Smooth muscle cell (in vitro differentiated cells): ENCODE data around the gene PCDH7. TPM values are rescaled to one million over a fixed set of nuclear protein-coding genes. Genes with fewer than 3 reads are reported as not detected.
A peak's percentile ranks its signal among the peaks of the same experiment; 100 is the strongest.

ENCODE experiments used
- DNase-seq: peaks from one replicate; lab custom pipeline; 2025; ENCODE audit not compliant: unreplicated experiment; lab: John Stamatoyannopoulos, UW
- H2AFZ ChIP-seq: fragments of 200-600 bp; sonication (generic); 2 replicates; pipeline ENCODE4 v1.6.0; 2016; ENCODE audit warnings: antibody characterized with exemption, low read depth, mild to moderate bottlenecking
- H3F3A ChIP-seq: fragments of 200-600 bp; sonication (generic); 2 replicates; pipeline ENCODE4 v1.6.0; 2017; ENCODE audit warnings: antibody characterized with exemption, low read depth
- H3K27ac ChIP-seq: fragments of 200-600 bp; sonication (generic); 2 replicates; pipeline ENCODE4 v1.5.1; 2016; ENCODE audit warnings: low read depth, mild to moderate bottlenecking
- H3K27me3 ChIP-seq: fragments of 200-600 bp; sonication (generic); 2 replicates; pipeline ENCODE4 v1.6.1; 2016; ENCODE audit warnings: low read depth, mild to moderate bottlenecking
- H3K36me3 ChIP-seq: fragments of 200-600 bp; sonication (generic); 2 replicates; pipeline ENCODE4 v1.5.1; 2016; ENCODE audit warnings: low read depth
- H3K4me1 ChIP-seq: fragments of 200-600 bp; sonication (generic); 2 replicates; pipeline ENCODE4 v1.5.1; 2016; ENCODE audit warnings: low read depth
- H3K4me2 ChIP-seq: fragments of 200-600 bp; sonication (generic); 2 replicates; pipeline ENCODE4 v1.6.0; 2016; ENCODE audit warnings: mild to moderate bottlenecking
- H3K4me3 ChIP-seq: fragments of 200-600 bp; sonication (generic); 2 replicates; pipeline ENCODE4 v1.5.1; 2016; ENCODE audit warnings: mild to moderate bottlenecking
- H3K79me2 ChIP-seq: fragments of 200-600 bp; sonication (generic); 2 replicates; pipeline ENCODE4 v1.6.0; 2016; ENCODE audit warnings: low read depth, mild to moderate bottlenecking
- H3K9ac ChIP-seq: fragments of 200-600 bp; sonication (generic); 2 replicates; pipeline ENCODE4 v1.6.0; 2016; ENCODE audit warnings: low read depth
- H3K9me3 ChIP-seq: fragments of 200-600 bp; sonication (generic); replicated peaks from 2 replicates; pipeline ENCODE4 v1.5.1; 2016; ENCODE audit warnings: low read depth
- H4K20me1 ChIP-seq: fragments of 200-600 bp; sonication (generic); 2 replicates; pipeline ENCODE4 v1.6.0; 2016; ENCODE audit warnings: low read depth
- WGBS: methylation state at CpG from one replicate; pipeline ENCODE4 v1.1.7; 2016; ENCODE audit warnings: low lambda C conversion rate; 5-methylcytosine and 5-hydroxymethylcytosine counted together
- polyA plus RNA-seq: library from polyadenylated mRNA; unstranded; fragments of >200 nt; fragmentation: Nextera tagmentation; extraction: Ambion mirVana; gene quantifications from 2 replicates; pipeline ENCODE4 v1.2.1, GENCODE V29; 2016
- total RNA-seq: library from RNA; depleted of rRNA; stranded (reverse); fragments of >200 nt; gene quantifications from 2 replicates; pipeline ENCODE4 v1.2.3, GENCODE V29; 2014
- TF ChIP-seq, protein P1 (sequence below): fragments of 200-600 bp; sonication (generic); IDR thresholded peaks from 2 replicates; pipeline ENCODE4 v1.5.1; 2017; ENCODE audit warnings: borderline replicate concordance, mild to moderate bottlenecking, antibody characterized with exemption; ENCODE audit not compliant: insufficient read depth, poor library complexity, severe bottlenecking

The PCDH7 gene
- total and polyA plus RNA-seq, 2 experiments from 2014 or later: 12.3 to 35.7 TPM

DNA sequence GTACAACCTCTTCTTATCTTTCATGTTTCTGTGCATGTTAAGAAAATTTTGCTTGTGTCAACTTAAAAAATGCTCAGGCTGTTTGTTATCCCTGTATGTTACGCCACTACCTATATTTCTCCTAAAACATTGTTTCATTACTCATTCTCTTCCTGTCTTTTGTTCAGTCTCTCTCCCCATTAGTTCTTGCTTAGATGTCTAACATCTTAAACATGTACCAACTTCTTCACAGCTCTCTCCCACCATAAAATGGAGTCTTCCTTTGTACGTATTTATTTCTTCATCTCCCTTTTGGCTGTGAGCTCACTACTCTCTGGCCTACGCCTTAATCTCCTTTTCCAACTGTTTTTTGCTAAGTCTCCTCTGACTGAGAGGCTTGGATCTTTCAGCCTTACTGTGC is 36.4 kb downstream of the PCDH7 start:
- TF ChIP-seq, protein P1, sequence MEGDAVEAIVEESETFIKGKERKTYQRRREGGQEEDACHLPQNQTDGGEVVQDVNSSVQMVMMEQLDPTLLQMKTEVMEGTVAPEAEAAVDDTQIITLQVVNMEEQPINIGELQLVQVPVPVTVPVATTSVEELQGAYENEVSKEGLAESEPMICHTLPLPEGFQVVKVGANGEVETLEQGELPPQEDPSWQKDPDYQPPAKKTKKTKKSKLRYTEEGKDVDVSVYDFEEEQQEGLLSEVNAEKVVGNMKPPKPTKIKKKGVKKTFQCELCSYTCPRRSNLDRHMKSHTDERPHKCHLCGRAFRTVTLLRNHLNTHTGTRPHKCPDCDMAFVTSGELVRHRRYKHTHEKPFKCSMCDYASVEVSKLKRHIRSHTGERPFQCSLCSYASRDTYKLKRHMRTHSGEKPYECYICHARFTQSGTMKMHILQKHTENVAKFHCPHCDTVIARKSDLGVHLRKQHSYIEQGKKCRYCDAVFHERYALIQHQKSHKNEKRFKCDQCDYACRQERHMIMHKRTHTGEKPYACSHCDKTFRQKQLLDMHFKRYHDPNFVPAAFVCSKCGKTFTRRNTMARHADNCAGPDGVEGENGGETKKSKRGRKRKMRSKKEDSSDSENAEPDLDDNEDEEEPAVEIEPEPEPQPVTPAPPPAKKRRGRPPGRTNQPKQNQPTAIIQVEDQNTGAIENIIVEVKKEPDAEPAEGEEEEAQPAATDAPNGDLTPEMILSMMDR: no peak
- peaks cover 2% of the 10 kb centered on the region for H3K79me2 ChIP-seq
- H4K20me1 ChIP-seq: no peaks in the 10 kb centered on the region
- H3K4me2 ChIP-seq: peak overlapping the region; percentile 63
- H3K9me3 ChIP-seq: no peaks in the 10 kb centered on the region
- peak overlapping the region; percentile 83 for H3K27ac ChIP-seq
- no peaks in the 10 kb centered on the region for H3K27me3 ChIP-seq
- H3F3A ChIP-seq: peaks cover 11% of the 10 kb centered on the region
- no peak overlapping the region for H3K4me3 ChIP-seq
- WGBS: 56% methylated on average over 3 of the region's 3 CpGs
- peak overlapping the region; percentile 21 for H2AFZ ChIP-seq
- no peak for DNase-seq
- peaks cover 7% of the 10 kb centered on the region for H3K4me1 ChIP-seq
- peak overlapping the region; percentile 25 for H3K9ac ChIP-seq
- no peaks in the 10 kb centered on the region for H3K36me3 ChIP-seq

DNA sequence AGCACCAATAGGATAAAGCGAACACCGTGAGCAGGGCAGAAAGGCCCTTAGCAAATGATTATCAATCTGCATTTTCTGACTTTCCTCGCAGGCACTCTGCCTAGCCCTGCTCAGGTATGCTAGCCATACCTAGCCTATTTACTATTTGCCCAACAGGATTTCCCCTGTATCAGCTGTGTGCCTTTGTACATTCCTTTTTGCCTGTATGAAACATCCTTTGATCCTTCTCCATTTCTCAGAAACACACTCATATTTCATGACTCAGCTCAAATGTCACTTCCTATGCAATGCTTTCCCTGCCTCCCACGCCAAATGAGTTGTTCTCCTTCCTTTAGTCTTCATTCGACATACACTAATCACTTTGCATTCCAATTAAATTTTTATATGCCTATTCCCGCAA is 37.2 kb downstream of the PCDH7 start:
- no peaks in the 10 kb centered on the region for H4K20me1 ChIP-seq
- H3K27me3 ChIP-seq: no peaks in the 10 kb centered on the region
- no peaks in the 10 kb centered on the region for H3K79me2 ChIP-seq
- peak overlapping the region; percentile 83 for H3K27ac ChIP-seq
- H2AFZ ChIP-seq: no peak overlapping the region
- H3K36me3 ChIP-seq: no peaks in the 10 kb centered on the region
- peak overlapping the region; percentile 25 for H3K9ac ChIP-seq
- H3K4me1 ChIP-seq: peaks cover 7% of the 10 kb centered on the region
- H3K4me3 ChIP-seq: no peak overlapping the region
- peaks cover 11% of the 10 kb centered on the region for H3F3A ChIP-seq
- DNase-seq: no peak
- WGBS: 38% methylated on average over 6 of the region's 6 CpGs
- H3K4me2 ChIP-seq: peak overlapping the region; percentile 74
- H3K9me3 ChIP-seq: no peaks in the 10 kb centered on the region
- TF ChIP-seq, protein P1: no peak

DNA sequence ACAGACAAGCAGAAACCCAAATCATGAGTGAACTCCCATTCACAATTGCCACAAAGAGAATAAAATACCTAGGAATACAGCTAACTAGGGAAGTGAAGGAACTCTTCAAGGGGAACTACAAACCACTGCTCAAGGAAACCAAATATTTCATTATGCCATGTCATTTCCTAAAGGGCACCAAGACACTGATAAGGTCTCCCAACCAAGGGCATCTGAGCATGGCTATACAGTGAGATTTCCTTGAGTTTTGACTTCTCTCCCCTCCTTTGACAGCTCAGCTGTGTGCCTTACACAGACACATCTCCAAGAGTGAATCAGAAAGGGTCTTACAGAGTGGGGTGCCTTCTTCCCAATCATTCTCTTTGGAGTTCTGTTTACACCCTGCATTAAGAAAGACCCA is 40.4 kb downstream of the PCDH7 start:
- Histone ChIP-seq H3K27ac (no peak overlapping the region), H3K4me1 (peaks cover 7% of the 10 kb centered on the region), H3K79me2 (peaks cover 3% of the 10 kb centered on the region), H3K9me3 (no peaks in the 10 kb centered on the region), H3K27me3 (no peaks in the 10 kb centered on the region), H3F3A (peaks cover 8% of the 10 kb centered on the region), H3K4me3 (no peak overlapping the region), H4K20me1 (no peaks in the 10 kb centered on the region), H3K36me3 (no peaks in the 10 kb centered on the region), H3K4me2 (no peak overlapping the region), H3K9ac (no peak overlapping the region), H2AFZ (no peak overlapping the region)
- no peak for DNase-seq
- TF ChIP-seq, protein P1: no peak

DNA sequence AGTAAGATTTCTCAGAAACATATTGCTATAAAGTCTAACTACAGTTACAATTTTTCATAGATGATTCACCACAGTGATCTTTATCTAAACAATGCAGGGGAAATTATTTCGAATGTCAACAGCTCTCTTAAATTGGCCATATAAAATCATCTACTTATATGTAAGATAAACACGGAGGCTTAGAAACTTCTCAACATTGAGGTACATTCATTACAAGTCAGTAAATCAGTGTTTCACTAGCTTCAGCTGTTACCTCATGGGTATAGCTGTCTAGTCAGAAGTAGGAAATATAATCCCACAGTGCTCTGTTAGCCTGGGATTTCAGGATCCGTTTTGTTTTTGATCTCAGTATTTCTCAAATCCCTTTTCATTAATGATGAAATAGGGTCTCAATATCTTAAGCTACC is 43.2 kb downstream of the PCDH7 start:
- no peak overlapping the region for H3K4me3 ChIP-seq
- no peaks in the 10 kb centered on the region for H4K20me1 ChIP-seq
- 62% methylated on average over 3 of the region's 3 CpGs for WGBS
- no peaks in the 10 kb centered on the region for H3K9me3 ChIP-seq
- peaks cover 4% of the 10 kb centered on the region for H3K4me1 ChIP-seq
- H3K27ac ChIP-seq: no peak overlapping the region
- H3K79me2 ChIP-seq: peaks cover 3% of the 10 kb centered on the region
- H3K4me2 ChIP-seq: no peak overlapping the region
- H2AFZ ChIP-seq: peak overlapping the region; percentile 22
- no peak overlapping the region for H3K9ac ChIP-seq
- no peaks in the 10 kb centered on the region for H3K36me3 ChIP-seq
- no peaks in the 10 kb centered on the region for H3K27me3 ChIP-seq
- no peaks in the 10 kb centered on the region for H3F3A ChIP-seq
- TF ChIP-seq, protein P1: no peak
- no peak for DNase-seq
